ENCODE data around the gene MEGF11.

DNA sequence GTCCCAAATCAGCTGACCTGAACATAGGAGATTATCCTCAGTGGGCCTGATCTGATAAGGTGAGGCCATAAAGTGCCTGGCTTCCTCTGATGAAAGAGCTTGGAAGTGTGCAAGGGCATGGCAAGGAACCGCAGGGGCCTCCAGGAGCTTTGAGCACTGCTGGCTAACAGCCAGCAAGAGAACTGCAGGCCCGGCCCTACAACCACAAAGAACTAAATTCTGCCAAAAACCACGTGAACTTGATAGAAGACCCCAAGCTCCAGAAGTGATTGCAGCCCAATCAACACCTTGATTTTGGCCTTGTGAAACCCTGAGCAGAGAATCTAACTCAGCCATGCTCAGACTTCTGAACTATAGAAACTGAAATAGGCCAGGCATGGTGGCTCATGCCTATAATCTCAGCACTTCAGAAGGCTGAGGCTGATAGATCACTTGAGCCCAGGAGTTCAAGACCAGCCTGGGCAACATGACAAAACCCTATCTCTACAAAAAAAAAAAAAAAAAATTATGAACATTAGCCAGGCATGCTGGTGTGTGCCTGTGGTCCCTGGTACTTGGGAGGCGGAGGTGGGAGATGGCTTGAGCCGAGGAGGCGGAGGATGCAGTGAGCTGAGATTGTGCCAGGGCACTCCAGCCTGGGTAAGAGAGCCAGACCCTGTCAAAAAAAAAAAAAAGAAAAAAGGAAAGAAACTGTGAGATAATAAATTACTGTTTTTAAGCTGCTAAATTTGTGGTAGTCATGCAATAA, 32.2 kb upstream of the MEGF11 start:
- TF ChIP-seq POLR2A (IDR thresholded peaks at IDR 0.05) (no peak), POLR2AphosphoS5 (IDR thresholded peaks at IDR 0.05) (no peak)
- TF ChIP-seq, protein P1, sequence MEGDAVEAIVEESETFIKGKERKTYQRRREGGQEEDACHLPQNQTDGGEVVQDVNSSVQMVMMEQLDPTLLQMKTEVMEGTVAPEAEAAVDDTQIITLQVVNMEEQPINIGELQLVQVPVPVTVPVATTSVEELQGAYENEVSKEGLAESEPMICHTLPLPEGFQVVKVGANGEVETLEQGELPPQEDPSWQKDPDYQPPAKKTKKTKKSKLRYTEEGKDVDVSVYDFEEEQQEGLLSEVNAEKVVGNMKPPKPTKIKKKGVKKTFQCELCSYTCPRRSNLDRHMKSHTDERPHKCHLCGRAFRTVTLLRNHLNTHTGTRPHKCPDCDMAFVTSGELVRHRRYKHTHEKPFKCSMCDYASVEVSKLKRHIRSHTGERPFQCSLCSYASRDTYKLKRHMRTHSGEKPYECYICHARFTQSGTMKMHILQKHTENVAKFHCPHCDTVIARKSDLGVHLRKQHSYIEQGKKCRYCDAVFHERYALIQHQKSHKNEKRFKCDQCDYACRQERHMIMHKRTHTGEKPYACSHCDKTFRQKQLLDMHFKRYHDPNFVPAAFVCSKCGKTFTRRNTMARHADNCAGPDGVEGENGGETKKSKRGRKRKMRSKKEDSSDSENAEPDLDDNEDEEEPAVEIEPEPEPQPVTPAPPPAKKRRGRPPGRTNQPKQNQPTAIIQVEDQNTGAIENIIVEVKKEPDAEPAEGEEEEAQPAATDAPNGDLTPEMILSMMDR (IDR thresholded peaks at IDR 0.05), result no peak
